AG20443 (cell line): ENCODE results near the gene DCDC2.
"Not testable (repeated sequence)": the region's sequence is repeated elsewhere in the genome, so short reads cannot be mapped to it uniquely, and the experiment has no call there.

Source experiments
- DNase-seq: peaks from one replicate; pipeline ENCODE4 v3.0.0; 2012; ENCODE audit warnings: low spot score, mixed read lengths

Gene DCDC2

DNA sequence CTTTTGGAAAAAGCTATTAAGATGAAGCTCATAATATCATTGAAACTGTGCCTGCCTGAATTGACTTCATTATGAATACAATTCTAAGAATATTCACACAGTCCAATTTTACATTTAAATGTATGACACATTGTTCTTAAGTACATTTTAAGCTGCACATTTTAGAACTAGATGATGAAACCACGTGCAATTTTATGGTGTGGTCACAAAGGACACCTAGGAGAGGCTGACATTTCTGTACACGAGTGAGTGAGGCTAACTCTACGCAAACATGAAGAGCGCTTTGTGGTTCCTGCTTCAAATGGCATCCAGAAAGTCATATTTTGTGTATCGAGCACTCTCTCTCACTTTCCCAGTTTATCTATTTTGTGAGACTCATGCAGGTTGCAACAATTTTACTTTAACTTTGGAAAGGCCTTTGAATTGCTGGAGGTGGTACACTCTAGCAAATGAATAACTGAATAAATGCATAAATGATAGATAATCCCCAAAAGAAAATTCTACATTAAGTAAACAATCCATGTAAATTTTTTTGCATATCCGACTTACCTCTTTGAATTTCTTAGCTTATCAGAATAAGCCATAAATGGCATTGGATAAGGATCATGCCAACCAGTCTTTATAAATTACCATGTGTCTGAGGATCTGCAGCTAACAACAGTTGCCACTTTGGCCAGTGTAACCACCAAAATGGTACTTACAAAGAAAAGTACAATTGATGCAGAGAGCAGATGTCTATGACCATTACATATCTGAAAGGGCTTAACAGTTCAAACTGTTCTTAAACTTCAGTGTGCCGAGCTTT lies 134.5 kb downstream of the DCDC2 start:
- no peak for DNase-seq

DNA sequence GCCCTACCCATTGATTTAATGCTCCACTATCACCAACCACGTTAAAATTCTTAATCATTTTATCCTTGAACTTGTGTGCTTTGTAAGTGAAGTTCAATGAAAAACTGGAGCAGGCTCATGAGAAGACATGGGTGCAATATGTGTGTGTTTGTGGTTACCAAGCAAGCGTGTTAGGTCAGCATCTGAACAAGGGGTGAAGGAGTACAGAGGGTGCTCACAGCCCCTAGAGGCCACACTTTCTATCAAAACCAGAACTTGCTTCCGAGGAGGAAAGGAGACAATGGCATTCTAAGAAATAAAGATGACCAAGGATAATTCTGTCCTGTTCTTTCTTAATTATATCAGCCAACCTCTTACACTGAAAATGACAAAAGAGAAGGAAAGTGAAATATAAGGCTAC lies 138.2 kb downstream of the DCDC2 start:
- no peak for DNase-seq

DNA sequence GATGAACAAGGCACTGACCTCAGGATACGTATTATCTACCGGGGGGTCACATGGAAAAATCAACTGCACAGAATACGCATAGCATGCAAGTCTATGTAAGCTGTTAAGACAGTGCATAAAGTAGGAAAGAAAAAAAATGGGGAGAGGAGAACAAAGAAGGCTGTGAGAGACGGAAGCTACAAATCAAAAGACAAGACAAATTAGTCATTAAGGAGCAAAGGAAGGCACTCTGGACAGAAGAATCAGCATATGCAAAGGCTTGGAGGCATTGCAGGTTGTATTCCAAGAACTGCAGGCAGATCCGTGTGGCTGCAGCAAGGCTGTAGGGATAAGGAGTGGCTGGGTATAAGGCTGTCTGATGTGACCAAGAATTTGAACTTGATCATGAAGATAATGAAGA lies 142.9 kb downstream of the DCDC2 start:
- DNase-seq: no peak

DNA sequence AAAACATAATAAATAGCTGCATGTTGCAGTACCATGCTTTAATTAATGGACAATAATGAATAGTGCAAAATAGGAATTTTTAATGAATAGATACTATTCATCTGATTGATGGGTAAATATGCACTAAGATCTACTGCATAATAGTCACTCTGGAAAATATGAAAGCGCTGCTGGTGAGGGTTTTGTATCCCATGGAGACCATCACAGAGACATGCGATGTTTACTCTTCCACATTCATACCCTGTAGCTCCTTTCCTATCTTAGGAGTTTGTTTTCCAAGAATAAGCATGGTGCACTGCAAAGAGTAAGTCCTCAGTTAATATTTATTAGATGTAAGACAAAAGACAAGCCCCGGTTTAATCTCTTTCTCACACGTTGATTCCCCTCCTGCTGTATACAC lies 150.4 kb downstream of the DCDC2 start:
- no peak for DNase-seq

DNA sequence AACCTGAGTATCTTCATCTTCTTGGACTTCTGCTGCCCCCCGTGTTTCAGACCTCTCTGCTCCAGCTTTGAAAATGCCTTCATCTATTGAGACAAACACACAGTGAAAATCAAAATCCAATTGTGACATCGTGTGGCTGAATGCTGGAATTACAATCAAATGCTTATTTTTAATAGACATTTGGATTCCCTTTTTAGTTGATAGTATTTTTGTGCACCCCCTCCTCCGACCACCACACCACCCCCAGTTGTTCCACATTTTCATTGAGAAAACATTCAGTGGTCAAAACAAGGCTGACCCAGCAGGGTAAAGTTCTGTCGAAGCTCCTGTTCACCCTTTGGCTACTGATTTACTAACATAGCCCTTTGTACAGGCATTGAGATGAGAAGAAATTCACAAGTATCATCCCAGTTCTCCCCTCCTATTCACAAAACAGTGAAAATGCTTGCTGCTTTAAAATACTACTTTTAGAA lies 152.8 kb downstream of the DCDC2 start:
- DNase-seq: peak; percentile 21

DNA sequence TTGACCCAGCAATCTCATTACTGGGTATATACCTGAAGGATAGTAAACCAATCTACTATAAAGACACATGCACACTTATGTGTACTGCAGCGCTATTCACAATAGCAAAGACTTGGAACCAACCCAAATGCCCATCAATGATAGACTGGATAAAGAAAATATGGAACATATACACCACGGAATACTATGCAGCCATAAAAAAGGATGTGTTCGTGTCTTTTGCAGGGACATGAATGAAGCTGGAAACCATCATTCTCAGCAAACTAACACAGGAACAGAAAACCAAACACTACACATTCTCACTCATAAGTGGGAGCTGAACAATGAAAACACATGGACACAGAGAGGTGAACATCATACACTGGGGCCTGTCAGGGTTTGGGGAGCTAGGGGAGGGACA lies 153.7 kb downstream of the DCDC2 start:
- DNase-seq: not testable (repeated sequence)

DNA sequence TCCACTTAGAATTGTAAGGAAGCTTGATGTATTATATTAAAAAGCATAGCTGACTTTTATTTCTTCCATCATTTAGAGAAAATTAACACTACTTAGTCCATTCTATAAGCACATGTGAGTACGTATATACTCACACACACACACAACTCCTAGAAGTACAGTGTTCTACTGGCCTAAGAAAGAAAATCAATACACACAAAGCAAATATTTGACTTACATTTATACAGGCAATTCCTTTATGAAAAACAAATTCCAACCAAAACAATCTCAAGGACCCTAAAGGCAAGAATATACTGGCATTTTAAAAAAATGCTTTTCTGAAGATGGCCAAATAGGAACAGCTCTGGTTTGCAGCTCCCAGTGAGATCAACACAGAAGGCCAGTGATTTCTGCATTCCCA lies 160.0 kb downstream of the DCDC2 start:
- DNase-seq: no peak

DNA sequence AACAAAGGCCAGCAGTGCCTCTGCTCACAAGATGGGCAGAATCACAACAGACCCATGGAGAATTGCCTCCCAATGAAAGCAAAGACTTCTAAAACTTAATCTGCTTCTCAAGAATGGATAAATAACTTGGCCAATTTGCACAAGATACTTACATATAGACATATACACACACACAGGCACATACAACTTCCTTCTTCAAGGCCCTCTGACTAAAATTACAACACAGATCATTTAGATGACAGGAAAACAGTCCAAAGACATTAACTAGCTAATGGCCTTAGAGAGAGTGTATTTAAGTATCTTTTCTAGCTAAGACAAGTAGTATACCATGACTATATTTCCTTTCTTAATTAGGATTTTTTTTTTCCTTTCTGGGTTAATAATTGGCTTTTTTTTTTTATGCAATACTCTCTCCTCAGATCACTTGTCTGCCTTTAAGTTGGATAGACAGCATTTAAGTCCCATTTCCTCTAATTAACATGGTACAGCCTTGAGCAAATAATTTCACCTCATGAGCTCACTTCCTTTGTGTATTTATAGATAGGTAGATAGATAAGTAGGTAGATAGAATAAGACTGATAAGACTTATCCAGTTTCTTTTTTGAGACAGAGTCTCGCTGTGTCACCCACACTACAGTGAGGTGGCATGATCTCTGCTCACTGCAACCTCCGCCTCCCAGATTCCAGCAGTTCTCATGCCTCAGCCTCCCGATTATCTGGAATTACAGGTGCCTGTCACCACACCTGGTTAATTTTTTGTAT lies 161.8 kb downstream of the DCDC2 start:
- no peak for DNase-seq

DNA sequence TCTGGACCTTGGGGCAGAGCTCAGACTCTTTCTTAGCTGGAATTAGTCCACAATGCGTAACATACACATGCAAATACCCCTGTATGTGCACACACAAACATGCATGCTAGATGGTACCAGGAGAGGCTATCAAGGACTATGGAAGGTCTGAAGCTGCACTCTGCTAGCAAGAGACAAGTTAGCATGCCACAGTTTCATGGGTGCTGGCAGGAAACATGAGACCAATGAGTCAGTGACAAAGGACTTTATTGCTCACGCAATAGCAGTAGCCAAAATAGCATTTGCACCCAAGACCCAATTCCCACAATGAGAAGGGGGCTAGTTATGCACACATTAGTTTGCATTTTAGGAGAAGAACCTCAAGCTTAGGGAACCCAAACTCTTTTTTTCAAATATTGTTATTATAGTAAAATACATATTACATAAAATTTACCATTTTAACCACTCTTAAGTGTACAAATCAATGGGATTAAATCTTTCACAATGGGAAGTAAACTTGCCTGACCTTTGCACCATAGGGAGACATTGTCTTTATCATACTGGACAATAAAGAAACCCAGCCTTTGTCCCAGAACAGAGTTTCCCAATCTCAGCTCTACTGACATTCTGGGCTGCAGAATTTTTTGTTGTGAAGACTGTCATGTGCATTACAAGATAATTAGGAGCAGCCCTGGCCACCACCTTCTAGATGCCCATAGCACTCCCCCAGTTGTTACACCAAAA lies 162.7 kb downstream of the DCDC2 start:
- DNase-seq: no peak

DNA sequence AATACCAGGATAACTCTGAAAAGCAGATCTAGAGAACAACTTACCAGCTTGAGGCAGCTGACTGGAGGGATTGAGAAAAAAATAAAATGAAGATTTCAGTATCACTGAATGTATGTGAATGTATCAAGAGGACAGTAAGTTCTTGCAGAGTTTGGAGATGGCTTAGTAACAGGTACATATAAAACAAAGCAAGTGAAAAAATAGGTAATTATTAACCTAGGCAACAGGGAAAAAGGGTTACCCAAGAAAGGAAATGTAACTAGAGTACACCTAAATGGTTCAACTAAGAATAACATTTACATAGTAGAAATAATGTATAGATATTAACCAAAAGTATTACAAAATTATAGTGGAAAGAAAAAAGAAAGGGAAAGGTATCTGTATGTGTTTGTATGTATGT lies 164.5 kb downstream of the DCDC2 start:
- no peak for DNase-seq

DNA sequence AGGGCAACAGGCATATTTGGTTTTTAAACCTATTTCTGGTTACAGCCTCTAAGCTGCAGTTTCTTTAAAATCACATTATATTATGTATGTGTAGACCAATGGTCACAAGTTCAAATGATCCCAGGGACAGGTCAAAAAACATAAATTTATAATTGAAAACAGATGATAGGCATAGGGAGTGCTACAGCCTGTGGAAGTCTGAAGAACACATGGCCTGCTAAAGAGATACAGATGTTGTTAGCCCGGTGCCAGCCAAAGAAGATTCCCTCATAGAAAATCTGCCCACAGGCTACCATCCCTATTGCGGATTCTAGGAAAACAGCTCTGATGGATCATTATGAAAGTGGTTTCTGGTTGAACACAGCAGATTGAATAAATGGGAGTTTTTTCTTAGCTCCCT lies 166.5 kb downstream of the DCDC2 start:
- DNase-seq: no peak

DNA sequence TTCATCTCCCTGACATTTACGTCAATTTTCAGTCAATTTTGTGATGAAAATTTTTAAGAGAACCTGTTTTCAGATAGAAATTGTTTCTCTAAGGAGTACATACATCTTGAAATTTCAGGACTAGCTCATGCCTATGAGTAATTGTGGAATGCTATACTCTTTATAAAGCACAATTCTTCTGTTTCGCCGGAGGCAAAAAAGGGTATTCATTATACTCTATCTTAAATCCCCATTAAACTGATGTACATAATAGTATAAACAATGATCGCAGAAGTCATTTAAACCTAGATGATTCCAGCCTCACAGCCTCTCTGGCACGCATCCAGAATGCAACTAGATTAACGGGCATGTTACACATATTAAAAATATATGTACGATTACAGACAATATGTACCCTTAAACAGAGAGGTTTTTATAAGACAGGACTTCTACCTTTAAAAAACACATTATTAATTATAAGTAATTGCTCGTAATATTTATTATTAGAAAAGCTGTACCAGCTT lies 169.2 kb downstream of the DCDC2 start:
- no peak for DNase-seq

DNA sequence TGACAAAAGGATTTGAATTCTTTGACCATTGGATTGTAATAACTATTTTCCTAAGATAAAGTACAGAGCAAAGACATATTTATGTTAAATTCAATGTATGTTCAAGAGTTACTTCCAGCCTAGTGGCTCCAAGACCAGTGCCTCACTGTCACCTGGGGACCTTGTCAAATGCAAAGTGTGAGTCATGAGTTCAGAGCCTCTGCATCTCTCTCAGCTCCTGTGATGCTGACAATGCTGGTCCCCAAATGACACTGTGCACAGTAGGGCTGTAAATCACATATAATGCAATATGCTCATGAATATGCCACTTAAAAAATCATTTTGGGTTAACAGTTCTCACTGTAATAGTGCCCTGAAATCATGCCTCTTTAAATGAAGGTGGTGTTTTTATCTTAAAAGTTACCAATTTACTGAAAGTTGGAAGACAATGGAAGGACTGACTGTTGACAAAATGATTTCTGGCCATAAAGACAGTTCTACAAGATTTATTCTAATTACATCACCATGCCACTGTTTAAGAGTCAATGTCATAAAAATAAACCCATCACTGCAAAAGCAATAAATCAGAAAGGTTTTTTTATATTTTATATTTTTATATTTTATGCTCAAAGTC lies 169.8 kb downstream of the DCDC2 start:
- no peak for DNase-seq

DNA sequence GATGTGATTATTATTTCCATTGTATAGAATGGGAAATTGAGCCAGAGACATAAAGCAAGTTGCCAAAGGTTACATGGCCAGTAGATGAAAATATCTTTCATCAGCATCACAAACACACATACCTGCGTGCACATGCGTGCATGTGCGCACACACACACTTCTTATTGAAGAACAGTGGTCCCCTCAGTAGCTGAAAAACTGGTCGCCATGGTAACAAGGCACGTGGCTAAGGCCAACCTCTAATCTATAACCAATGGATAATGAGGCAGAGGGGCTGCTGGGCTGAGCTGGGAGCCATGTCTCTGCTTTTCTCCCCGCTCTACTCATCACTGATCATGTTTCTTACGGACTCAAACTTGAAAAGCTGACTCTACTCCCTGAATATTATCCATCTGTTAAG lies 171.5 kb downstream of the DCDC2 start:
- DNase-seq: no peak

DNA sequence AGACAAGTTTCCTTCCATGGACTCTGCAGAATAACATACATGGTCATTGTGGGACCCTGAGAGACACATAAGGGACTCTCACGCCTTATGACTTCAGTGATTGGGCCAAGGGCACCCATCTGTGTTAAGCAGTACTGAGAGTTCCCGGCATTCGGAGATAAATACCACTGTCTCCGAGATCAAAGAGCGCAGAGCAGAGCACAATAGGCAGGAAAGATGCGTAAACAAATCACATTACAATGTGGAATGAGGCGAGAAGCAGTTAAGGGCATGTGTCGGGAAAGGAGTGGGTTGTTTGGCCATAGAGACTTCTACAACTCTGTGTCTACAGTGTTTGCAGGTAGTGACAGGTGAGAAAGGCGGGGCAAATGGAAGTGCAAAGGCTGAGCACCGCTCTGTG lies 174.3 kb downstream of the DCDC2 start:
- no peak for DNase-seq

DNA sequence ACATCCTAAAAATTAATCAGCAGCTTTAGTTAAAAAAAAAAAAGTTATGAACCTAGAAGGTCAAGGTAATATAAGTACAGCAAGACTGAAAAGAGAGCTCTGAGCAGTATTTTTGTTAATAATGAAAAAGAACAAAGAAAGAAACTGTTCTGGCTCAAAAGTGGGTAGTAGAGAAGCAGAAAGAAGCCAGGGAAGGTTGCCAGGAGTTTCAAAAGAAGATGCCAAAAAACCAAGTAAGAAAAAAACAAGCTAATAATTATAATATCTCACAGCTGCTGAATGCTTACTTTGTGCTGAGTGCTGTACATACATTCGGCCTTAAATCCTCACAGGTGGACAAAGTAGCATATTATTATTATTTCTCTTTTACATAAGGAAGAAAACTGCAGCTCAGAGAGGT lies 200.0 kb downstream of the DCDC2 start:
- DNase-seq: no peak

DNA sequence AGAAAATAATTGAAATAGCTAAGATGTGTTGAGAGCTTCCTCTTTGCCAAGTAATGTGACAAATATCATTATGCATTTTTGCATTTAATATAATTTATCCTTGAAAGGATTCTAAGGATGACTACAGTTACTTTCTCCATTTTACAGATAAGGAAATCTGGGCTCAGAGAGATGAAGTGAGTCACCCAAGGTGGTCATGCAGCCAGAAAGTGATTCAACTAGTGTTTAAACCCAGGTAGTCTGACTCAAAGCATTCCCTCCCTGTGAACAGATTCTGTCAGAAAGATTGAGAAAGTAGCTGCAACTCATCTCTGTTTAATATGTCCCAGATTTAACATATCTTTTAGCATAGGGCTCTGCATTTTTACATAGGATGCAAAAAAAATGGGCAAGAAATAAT lies 203.7 kb downstream of the DCDC2 start:
- DNase-seq: no peak

DNA sequence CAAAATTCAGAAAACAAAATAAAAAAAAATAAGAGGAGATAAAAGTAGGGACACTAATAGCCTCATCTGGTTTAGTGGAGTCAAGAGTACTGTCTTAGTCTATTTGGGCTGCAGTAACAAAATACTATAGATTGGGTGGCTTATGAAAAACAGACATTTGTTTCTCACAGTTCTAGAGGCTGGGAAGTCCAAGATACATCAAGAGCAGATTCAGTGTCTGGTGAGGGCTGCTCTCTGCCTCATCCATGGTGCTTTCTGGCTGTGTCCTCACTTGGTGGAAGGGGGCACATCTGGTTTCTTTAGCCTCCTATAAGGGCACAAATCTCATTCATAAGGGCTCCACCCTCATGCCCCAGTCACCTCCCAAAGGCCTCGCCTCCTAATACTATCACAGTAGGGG lies 205.8 kb downstream of the DCDC2 start:
- no peak for DNase-seq

DNA sequence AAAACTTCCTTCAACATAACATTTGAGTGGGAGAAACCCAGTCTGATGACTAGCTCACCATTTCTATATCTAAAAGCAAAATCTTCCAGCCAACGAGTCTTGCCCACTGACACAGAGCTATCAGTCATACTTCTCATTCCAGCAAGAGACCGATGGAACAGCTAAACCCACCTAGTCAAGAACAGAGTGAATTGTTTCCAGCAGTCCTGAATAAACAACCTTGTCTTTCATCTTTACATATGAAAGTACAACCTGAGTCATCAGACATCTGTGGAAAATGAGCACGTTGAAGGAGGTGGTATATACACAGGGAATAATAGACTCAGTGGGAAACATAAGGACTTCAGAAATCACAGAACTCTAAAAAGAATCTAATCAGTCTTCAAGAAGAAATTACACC lies 208.0 kb downstream of the DCDC2 start:
- DNase-seq: no peak

DNA sequence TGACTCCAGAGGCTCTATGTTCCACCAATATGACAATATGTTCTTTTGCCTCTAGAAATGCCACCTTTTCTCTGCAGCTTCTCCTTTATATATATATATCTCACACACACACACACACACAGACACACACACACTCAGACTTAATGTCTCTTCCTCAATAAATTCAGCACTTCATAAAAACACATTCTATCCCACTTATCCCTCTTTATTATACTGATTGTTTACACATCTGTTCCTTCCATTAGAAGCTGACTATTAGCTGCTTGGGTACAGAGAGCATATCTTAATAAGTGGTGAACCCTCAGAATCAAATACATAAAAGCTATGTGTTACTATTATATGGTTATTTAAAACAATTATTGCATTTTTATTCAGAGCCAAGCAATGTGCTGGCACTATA lies 208.6 kb downstream of the DCDC2 start:
- no peak for DNase-seq

DNA sequence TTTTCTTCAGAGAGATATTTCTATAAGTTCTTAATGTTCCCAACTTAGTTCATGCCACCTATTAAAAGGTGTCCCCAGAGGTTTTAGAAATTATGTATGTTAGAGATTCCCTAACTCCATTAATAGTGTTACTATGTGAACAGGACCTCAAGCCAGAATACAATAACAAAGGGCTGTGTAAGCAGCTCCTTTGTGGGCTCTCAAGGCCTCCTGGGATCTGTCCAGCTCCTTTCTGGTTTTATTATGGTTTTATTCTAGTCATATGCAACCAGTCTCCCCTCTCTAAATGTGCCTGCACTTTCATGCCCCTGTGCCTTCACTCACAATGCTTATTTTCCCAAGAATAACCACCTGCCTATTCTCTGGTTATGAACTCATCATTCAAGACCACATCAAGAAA lies 209.2 kb downstream of the DCDC2 start:
- no peak for DNase-seq

DNA sequence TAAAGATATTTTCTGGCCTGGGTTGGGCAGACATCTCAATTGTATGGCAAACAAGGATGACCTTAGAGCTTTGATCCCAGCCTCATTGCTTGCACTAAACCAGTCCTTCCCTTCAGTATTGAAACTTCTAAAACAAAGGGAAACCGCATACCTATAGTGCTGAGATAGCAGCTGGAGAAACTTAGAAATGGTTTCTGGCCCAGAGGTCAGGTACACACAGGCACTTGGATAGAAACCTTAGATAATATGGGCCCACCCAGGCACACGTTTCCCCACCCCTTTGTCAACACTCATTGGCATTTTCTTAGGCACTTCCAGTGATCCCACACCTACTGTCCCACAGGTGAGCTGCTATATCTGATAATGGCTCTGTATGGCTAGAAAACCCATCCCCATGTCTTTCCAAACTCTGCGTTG lies 209.7 kb downstream of the DCDC2 start:
- no peak for DNase-seq
